ENCODE results near the gene SHANK2.
"Not testable (repeated sequence)": the region's sequence is repeated elsewhere in the genome, so short reads cannot be mapped to it uniquely, and the experiment has no call there.

SHANK2 gene

DNA sequence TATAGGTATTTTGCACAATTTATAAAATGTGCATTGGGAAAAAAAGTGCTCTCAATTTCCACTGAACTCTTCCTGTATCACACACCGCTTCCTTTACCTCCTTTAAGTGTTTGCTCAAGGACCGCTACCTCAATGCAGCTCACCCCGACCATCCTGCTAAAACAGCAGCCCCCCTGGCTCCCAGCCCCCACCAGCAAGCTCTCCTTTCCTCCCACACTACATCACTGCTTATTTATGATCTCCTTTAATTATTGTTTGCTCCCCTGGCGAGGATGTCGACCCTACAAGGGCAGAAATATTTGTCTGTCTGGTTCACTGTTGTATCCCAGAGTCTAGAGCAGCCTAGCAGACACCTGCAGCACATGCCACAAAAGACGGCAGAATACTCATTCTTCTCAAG lies 10.0 kb downstream of the SHANK2 start:
- no peak for DNase-seq

DNA sequence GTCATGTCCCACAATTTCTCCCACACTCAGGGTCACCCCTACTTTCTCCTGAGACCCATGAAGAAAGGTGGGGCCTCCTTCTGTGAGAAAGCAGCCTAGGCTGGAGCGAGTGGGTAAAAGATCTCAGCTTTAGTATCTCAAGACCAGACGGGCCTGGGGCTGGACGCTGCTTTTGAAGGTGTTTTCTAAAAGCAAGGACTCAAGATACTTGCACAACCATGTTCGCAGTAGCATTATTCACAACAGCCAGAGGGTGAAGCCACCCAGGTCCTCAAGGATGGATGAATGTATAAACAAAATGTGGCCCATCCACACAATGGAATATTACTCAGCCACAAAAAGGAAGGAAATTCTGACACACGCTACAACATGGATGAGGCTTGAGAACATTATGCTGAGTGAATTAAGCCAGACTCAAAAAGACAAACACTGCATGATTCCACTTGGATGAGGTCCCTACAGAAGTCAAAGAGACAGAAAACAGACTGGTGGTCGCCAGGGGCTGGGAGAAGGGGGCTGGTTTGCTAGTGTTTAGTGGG lies 10.6 kb downstream of the SHANK2 start:
- no peak for DNase-seq

- DNase-seq: no peak
Observed at GRCh38 chr11:71240865-71241691, 11.3 kb downstream of the SHANK2 start.

DNA sequence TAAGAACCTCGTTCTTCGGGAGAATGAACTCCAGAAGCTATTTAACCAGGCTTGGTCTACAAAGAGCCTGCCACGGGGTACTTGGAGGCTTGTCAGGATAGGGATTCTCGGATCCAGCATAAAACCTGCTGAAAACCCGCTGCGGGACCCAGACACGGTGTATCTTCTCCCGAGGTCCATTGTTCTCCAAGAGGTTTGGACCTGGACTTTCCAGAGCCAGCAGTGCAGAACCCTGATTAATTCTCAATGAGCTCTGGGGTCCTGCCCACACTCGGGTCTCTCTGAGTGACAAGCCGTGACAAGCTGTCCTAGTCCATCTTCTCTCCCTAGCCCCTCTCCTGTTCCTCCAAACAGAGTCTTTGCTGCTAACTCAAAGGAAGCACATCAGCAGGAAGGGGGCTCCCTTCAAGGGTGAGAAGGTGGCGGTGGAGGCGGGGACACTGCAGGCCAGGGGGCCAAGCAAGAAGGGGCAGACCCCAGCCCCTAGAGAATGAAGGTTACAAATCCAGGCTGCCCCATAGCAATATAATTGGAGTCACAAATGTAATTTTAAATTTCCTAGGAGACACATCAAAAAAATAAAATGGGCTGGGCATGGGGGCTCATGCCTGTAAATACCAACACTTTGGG lies 12.2 kb downstream of the SHANK2 start:
- DNase-seq: no peak

DNA sequence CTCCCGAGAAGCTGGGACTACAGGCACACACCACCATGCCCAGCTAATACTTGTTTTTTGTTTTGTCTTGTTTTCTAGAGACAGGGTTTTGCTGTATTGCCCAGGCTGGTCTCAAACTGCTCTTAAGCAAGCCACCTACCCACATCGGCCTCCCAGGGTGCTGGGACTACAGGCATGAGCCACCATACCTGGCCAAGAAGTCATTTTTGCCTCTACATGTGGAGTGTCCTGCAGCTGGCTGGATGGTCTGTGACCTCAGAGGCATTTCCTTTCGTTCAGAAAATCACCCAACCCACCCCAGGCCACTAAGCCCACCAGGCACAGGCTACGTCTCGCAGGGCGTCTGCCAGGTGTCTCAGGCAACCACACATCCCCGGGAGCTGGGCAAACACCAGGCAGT lies 12.8 kb downstream of the SHANK2 start:
- DNase-seq: no peak

DNA sequence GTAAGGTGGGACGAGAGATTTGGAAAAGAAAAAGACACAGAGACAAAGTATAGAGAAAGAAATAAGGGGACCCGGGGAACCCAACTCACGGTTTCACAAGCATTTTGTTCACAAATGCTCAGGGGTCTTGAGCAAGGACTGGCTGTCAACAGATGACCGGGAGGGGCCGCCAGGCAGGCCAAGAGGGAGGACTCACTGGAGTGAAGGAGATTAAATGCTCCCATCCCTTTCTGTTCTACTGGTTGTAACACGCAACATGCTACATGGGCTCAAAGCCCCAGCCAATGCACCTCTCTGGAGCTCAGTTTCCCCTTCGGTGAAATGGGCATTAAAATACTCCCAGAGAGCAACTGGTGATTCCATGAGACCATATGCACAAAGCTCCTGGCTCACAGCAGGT lies 13.4 kb downstream of the SHANK2 start:
- DNase-seq: no peak

DNA sequence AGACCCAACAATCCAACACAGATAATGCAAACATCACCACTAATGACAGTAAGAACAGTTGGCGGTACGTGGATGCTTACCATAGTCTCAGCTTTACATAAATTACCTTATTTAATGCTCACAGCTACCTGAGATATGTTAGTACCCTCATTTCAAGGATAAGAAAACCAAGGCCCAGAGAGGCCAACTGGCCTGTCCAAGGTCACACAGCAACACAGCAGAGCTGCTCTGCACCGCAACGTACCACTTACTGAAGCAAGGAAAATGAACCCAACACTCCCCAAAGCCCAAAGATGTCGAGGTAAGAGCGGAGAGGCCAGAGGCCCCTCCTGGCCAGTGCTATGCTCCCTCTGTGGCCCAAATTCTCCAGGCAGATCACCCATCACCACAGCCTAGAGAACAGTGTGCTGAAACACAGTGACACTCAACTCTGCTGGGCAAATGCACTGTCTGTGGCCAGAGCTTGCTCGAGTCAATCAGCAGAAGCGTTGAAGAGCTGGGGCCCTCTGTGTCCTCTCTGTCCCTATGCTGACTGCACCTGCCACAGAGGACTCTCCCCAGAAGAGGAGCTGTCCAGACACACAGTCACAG lies 14.0 kb downstream of the SHANK2 start:
- DNase-seq: no peak

DNA sequence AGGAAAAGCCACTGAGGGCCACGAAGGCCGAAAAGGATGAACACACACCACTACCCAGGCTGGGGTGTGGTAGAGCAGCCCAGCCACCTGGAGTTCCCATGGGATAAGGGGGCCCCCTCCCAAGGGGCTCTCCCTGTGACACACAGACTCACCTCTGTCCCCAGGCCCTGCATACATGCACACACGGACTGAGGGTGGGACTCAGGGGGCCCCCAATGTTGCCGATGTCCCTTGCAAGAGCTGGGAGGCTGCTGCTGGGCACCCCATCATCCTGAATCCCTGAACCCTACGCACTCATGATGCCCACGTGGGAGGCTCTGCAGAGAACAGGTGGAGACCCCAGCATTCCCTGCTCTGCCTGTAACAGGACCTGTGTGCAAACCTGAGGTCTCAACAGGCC lies 14.5 kb downstream of the SHANK2 start:
- no peak for DNase-seq

GRCh38 chr11:71236836-71237475 lies 15.4 kb downstream of the SHANK2 start:
- no peak for DNase-seq

DNA sequence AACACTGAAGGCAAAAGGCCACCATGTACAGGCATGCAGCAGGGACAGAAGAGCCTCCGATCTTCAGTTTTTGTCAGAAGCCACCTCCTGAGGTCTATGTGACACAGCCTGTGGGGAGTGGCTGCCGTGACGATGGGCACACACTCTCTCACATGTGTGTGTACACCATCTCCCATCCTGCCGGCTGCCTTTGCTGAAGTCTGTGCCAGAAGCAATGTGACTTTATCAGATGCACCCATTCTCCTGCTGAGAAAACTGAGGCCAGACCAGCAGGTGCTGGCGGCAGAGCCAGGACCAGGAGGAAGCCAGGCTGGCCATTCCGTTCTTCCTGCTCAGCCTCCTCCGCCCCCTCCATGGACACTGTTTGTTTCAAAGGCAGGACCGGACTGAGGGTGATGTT lies 16.7 kb downstream of the SHANK2 start:
- DNase-seq: no peak

DNA sequence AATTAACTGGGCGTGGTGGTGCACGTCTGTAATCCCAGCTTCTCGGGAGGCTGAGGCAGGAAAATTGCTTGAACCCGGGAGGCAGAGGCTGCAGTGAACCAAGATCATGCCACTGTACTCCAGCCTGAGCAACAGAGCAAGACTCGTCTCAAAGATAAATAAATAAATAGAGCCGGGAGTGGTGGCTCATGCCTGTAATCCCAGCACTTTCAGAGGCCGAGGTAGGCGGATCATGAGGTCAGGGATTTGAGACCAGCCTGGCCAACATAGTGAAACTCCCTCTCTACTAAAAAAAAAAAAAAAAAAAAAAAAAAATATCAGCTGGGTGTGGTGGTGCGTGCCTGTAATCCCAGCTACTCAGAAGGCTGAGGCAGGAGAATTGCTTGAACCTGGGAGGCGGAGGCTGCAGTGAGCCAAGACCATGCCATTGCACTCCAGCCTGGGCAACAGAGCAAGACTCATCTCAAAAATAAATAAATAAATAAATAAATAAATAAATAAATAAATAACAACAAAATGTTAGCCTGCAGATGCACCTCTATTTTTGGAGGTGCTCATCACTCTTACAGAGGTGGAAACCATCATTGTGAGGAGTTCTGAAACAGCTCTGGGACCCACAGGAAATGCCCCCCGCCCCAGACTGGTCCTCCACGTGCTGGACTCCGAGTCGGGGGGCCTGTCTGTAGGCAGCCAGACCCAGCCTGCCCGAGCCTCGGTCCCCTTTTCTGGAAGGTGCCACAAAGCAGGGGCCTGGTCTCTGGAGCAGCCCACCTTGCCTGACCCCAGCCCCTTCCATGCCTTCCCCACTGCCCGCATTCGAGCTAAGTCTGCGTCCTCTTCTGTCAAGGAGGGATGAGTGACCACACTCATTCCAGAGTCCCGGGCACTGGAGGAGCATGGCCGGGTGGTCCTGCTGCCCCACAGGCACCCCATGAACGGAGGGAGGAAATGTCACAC lies 18.2 kb downstream of the SHANK2 start:
- DNase-seq: not testable (repeated sequence)

GRCh38 chr11:71232364-71232763 lies 20.0 kb downstream of the SHANK2 start:
- DNase-seq: no peak

- no peak for DNase-seq
Observed at GRCh38 chr11:71228961-71229360, 23.4 kb downstream of the SHANK2 start.

DNA sequence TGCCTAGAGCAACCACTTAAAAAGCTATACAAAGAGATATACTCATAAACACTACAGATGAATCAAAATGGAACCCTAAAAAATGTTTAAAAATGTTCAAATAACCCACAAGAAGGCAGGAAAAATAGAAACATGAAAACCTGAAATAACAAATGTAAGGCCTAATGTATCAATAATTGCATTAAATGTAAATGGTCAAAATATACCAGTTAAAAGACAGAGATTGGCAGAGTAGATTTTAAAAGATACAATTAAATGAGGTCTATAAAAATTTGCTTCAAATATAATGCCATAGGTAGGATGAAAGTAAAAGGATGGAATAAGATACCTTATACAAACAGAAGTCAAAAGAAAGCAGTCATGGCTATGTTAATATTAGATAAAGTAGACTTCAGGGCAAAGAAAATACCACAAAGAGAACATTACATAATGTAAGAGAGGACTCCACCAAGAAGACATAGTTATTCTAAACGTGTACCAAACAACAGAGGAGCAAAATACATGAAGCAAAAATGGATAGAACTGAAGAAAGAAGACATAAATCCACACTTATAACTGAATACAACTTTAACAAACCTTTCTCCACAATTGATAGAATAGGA lies 25.2 kb downstream of the SHANK2 start:
- no peak for DNase-seq

DNA sequence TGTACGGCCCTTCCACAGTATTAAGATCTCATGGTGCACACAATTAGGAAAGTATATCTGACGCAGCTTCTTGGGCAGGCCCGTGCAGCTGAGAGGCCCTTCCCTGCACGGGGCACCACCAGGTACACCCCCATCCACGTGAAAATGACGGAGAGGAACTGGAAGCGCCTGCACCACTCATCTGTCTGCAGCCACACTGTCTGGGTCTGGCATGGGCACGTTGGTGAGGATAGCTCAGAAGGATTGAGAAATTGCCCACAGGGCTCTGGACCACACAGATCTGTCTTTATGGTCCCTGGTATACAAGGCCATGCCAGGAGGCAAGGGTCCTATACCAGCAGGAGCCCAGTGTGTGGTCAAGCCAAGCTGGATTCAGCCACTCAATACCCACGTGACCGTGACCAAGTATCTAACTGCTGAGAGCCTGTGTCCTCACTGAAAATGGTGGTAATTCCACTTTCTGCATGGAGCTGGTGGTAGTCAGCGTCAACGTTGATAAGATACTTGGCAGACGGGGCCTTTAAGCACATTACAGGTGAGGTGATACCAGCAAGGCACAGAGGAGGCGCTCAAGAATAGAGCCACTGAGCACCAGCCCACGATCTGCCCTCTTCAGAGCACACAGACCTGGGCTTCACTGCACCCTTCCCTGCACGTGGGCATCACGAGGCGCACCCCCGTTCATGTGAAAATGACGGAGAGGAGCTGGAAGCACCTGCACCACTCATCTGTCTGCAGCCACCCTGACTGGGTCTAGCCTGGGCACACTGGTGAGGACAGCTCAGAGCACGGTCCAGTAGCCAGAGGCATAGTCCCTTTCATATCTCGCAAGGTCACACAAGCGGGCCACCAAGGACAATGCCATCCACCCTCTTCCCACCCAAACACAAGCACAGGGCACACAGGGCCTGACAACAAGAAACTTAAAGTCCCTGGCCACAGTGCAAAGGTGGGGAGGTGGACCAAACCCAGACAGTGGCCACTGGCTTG lies 28.4 kb downstream of the SHANK2 start:
- no peak for DNase-seq

DNA sequence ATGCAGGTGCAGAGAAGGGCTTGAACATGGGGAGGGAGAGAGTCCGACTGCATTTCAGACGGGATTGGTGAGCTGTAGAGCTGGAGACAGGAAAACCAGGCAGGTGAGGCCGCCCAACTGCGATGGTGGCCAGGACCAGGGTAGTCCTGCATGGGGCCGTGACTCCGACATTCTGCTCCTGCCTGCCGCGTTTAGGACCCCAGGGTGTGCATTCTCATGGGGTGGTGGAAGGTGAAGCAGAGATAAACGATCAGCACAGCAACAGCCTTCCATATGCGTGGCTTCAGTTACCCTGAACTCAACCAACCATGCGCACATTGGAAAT lies 29.3 kb downstream of the SHANK2 start:
- no peak for DNase-seq

GRCh38 chr11:71222318-71223080 lies 29.9 kb downstream of the SHANK2 start:
- no peak for DNase-seq

- DNase-seq: no peak
Observed at GRCh38 chr11:71221821-71222220, 30.6 kb downstream of the SHANK2 start.

DNA sequence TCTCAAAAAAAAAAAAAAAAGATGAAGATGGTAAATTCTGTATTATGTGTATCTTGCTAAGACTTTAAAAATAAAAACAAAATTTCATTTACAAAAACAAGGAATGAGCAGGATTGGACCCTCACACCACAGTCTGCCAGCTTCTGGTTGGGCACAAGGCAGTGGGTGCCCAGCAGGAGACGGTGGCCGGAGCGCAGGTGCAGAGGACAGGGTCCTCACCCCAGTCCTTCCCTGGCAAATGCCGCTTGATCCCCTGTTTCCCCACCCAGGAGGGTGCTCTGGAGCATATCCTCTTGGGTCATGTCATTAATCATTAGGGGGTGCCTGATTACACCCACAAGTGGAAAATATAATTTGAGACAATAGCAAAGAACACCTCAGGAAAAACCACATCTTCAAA lies 31.2 kb downstream of the SHANK2 start:
- no peak for DNase-seq

Data from NCI-H524 (cell line).